22Rv1 (cell line): ENCODE measurements around the gene EIF4G3.

Source experiments
- ZFX ChIP-seq: fragments of 450-650 bp; IDR thresholded peaks from 2 replicates; pipeline ENCODE4 v1.6.1; 2017; ENCODE audit warnings: antibody characterized with exemption, borderline replicate concordance
- TF ChIP-seq, protein P1 (sequence below): fragments of 450-650 bp; IDR thresholded peaks from 2 replicates; pipeline ENCODE4 v1.5.1; 2017; ENCODE audit warnings: mild to moderate bottlenecking

DNA sequence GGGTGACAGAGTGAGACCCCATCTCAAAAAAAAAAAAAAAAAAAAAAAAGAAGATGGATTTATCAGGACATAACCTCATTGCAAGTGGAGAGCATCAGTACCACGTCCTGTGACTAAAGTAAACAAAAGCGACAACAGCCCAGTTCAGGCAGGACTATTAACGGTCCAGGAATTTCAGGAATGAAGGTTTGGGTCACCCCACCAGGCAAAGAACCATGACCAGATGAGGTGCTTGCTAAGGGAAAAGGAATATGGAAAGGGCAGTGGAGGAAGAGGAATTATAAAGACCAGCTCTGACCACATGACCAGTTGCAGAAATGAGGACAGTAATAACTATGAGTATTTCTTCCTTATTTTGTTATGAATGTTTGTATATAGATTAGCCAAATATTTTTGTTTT lies 35.4 kb upstream of the EIF4G3 start:
- TF ChIP-seq, protein P1, sequence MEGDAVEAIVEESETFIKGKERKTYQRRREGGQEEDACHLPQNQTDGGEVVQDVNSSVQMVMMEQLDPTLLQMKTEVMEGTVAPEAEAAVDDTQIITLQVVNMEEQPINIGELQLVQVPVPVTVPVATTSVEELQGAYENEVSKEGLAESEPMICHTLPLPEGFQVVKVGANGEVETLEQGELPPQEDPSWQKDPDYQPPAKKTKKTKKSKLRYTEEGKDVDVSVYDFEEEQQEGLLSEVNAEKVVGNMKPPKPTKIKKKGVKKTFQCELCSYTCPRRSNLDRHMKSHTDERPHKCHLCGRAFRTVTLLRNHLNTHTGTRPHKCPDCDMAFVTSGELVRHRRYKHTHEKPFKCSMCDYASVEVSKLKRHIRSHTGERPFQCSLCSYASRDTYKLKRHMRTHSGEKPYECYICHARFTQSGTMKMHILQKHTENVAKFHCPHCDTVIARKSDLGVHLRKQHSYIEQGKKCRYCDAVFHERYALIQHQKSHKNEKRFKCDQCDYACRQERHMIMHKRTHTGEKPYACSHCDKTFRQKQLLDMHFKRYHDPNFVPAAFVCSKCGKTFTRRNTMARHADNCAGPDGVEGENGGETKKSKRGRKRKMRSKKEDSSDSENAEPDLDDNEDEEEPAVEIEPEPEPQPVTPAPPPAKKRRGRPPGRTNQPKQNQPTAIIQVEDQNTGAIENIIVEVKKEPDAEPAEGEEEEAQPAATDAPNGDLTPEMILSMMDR = no peak
- no peak for TF ChIP-seq ZFX
